Measurements from ENCODE around the gene ACSS3.

ACSS3 gene

DNA sequence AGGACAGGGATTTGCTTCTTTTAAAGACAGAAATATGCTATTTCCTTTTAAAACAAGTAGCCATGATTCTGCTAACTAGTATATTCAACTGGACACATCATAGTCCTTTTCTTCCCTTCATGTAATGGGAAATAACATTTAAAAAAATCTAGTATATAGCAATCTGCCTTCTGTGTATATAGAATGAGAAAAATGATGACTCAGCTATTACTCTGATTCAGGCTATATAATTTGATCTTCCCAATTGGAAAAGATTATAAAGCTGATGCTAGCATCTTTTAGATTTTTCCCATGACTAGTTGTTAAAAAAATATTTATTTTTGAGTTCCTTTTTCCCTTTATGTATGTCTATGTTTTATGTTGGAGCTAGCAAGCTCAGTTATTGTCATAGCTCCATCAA lies 86.9 kb downstream of the ACSS3 start:
- TF ChIP-seq, protein P1, sequence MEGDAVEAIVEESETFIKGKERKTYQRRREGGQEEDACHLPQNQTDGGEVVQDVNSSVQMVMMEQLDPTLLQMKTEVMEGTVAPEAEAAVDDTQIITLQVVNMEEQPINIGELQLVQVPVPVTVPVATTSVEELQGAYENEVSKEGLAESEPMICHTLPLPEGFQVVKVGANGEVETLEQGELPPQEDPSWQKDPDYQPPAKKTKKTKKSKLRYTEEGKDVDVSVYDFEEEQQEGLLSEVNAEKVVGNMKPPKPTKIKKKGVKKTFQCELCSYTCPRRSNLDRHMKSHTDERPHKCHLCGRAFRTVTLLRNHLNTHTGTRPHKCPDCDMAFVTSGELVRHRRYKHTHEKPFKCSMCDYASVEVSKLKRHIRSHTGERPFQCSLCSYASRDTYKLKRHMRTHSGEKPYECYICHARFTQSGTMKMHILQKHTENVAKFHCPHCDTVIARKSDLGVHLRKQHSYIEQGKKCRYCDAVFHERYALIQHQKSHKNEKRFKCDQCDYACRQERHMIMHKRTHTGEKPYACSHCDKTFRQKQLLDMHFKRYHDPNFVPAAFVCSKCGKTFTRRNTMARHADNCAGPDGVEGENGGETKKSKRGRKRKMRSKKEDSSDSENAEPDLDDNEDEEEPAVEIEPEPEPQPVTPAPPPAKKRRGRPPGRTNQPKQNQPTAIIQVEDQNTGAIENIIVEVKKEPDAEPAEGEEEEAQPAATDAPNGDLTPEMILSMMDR (IDR thresholded peaks at IDR 0.05; ENCODE audit: borderline replicate concordance, insufficient read depth, low read depth, low read length), result no peak
- H3K4me3 ChIP-seq (ENCODE audit: low read depth, low read length), result no peak overlapping the region

DNA sequence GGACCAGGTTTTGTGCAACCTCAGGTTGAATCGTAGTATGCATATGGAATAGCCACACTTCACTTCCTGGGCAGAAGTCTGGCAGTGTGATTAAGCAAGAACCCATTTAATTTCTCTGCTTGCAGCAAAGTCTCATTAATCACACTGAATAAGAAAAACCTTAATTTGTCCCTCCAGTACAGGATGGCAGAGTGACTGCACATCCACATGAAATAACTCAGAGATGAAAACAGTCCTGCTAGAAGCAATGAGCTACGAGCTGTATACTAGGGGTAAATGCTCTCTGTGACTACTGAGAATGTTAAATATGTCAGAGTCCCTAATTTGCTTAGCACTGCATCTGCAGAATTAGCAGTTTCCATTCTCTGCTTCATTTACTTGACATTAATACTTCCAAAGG lies 88.9 kb downstream of the ACSS3 start:
- TF ChIP-seq, protein P1 (IDR thresholded peaks at IDR 0.05; ENCODE audit: borderline replicate concordance, insufficient read depth, low read depth, low read length), result no peak
- no peak overlapping the region for H3K4me3 ChIP-seq (ENCODE audit: low read depth, low read length)

DNA sequence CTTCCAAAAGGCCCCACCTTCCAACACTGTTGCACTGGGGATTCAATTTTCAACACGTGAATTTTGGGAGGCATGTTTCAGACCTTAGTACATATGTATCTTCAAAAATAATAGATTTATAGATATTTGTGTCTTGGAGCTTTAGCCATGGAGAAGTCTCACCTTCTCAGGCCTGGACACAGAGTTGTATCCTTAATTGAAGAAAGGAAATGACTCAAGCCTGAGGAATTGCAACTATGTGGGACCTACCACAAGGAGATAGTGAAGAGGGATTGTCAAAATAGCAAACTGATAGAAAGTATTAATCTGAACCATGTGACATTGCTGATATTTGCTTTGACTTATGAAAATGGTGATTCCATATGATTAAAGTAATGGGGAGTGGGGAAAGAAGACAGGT lies 89.8 kb downstream of the ACSS3 start:
- TF ChIP-seq, protein P1 (IDR thresholded peaks at IDR 0.05; ENCODE audit: borderline replicate concordance, insufficient read depth, low read depth, low read length), result no peak
- no peak overlapping the region for H3K4me3 ChIP-seq (ENCODE audit: low read depth, low read length)

GRCh38 chr12:81168445-81168844 lies 90.6 kb downstream of the ACSS3 start:
- TF ChIP-seq, protein P1 (IDR thresholded peaks at IDR 0.05; ENCODE audit: borderline replicate concordance, insufficient read depth, low read depth, low read length), result no peak
- no peak overlapping the region for H3K4me3 ChIP-seq (ENCODE audit: low read depth, low read length)

DNA sequence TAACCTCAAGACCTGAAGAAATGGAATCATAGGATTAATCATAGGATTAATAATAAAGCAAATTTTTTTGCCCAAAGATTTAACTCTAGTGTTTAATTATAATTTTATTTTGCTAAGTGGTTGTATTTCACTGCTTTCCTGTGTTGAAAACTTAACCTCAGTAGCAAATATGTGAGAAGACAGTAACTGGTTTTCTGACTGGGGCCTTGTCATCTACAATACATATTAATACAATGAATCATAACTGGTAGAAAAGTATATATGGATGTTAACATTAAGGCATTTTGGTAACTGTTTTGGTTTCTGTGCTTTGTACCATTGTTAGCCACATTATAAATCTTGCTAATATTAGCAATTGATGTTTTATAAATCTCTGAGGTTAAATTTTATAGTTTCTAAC lies 92.2 kb downstream of the ACSS3 start:
- TF ChIP-seq, protein P1 (IDR thresholded peaks at IDR 0.05; ENCODE audit: borderline replicate concordance, insufficient read depth, low read depth, low read length), result no peak
- H3K4me3 ChIP-seq (ENCODE audit: low read depth, low read length), result no peak overlapping the region

DNA sequence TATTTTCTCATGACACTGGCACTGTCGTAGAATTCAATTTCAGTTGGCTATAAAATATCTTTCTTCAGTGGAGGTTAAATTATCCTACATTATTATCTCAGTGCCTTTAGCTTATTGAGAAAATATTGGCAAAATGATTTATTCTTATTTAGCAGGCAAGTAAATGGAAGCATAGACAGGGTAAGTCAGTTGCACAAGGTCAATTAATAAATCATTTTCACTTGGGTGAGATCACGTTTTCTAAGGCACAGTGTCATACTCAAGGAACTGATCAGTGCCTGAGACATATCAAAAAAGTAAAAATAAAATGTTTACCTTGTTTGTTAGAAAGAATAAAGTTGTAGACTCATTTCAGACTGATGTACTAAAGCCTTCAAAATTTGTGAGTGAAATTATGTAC lies 95.0 kb downstream of the ACSS3 start:
- TF ChIP-seq, protein P1 (IDR thresholded peaks at IDR 0.05; ENCODE audit: borderline replicate concordance, insufficient read depth, low read depth, low read length), result no peak
- H3K4me3 ChIP-seq (ENCODE audit: low read depth, low read length), result no peak overlapping the region

GRCh38 chr12:81174664-81175063 lies 96.8 kb downstream of the ACSS3 start:
- TF ChIP-seq, protein P1 (IDR thresholded peaks at IDR 0.05; ENCODE audit: borderline replicate concordance, insufficient read depth, low read depth, low read length), result no peak

More at GRCh38 chr12:81174664-81175063, 96.8 kb downstream of the ACSS3 start:
- no peak overlapping the region for H3K4me3 ChIP-seq (ENCODE audit: low read depth, low read length)
